HepG2 (cell line): ENCODE data around the gene TRIP6. TPM values are rescaled to one million over a fixed set of nuclear protein-coding genes. Genes with fewer than 3 reads are reported as not detected.
A peak's percentile ranks its signal among the peaks of the same experiment; 100 is the strongest.

Experiments used
- ATAC-seq: fragments of 200-7000 bp; cut with Tn5 transposase; 3 replicates; pipeline ENCODE4 v1.9.1; 2020; ENCODE audit warnings: mild to moderate bottlenecking, moderate library complexity
- BruUV-seq: library from RNA; stranded (reverse); fragments of 400-500 nt; replicated peaks from 2 replicates; lab custom pipeline; 2021; lab: Mats Ljungman, UMichigan
- CTCF ChIA-PET: fragments of 300-600 bp; formaldehyde crosslinking; extraction: SDS; loops from one replicate; lab custom pipeline; 2021; ENCODE audit warnings: low total read pairs, inconsistent platforms, low intra/inter-chr PET ratio; lab: Yijun Ruan, JAX
- POLR2A ChIA-PET: fragments of 350-600 bp; sonication (Branson Sonifier 250); formaldehyde crosslinking; loops from one replicate; lab custom pipeline; 2020; ENCODE audit warnings: antibody characterized with exemption, inconsistent platforms; lab: Yijun Ruan, JAX
- DNase-seq: peaks from one replicate; pipeline ENCODE4 v3.0.0-alpha.2; 2015; ENCODE audit warnings: low spot score
- FAIRE-seq: peaks from 3 replicates; lab custom pipeline; 2011; peaks lifted over from hg19 to GRCh38; lab: Jason Lieb, UNC
- H2AFZ ChIP-seq: one replicate; pipeline ENCODE4 v1.6.1; 2011; ENCODE audit warnings: low read length, inconsistent platforms
- H3K27ac ChIP-seq: fragments of 300-600 bp; 3 replicates; pipeline ENCODE4 v1.8.0; 2011; ENCODE audit warnings: mixed run types, mild to moderate bottlenecking, mixed read lengths, low read length, inconsistent platforms; ENCODE audit not compliant: insufficient read depth; ENCODE audit errors: extremely low read length
- H3K27me3 ChIP-seq, 2 experiments: fragments of 200-600 bp in 1 of 2; 2 replicates in 1 of 2; 3 replicates in 1 of 2; pipeline versions ENCODE4 v1.6.0 to v1.8.0; 2011; ENCODE audit warnings: low read length in 2 of 2, mild to moderate bottlenecking in 2 of 2, moderate library complexity in 2 of 2, inconsistent platforms in 1 of 2; ENCODE audit not compliant: insufficient read depth in 2 of 2, control insufficient read depth in 1 of 2
- H3K36me3 ChIP-seq, 2 experiments: fragments of 200-600 bp in 1 of 2; replicated peaks in 1 of 2; 2 replicates in 1 of 2; 3 replicates in 1 of 2; pipeline versions ENCODE4 v1.5.1 to v1.8.0; 2011; ENCODE audit warnings: low read length in 2 of 2, inconsistent platforms in 1 of 2; ENCODE audit not compliant: insufficient read depth in 2 of 2, control insufficient read depth in 1 of 2
- H3K4me1 ChIP-seq: 2 replicates; pipeline ENCODE4 v1.5.1; 2012; ENCODE audit warnings: low read length, inconsistent platforms; ENCODE audit not compliant: insufficient read depth
- H3K4me2 ChIP-seq: 2 replicates; pipeline ENCODE4 v1.6.0; 2011; ENCODE audit warnings: low read depth, low read length, inconsistent platforms
- H3K4me3 ChIP-seq, 3 experiments: fragments of 200-600 bp in 1 of 3; sonication (generic), shearing (Covaris generic) in 1 of 3; replicated peaks in 1 of 3; 2 replicates each; pipeline ENCODE4 v1.5.1; 2011 to 2016; ENCODE audit warnings: low read length in 3 of 3, inconsistent platforms in 2 of 3, low read depth in 2 of 3, mild to moderate bottlenecking in 2 of 3, control low read depth in 1 of 3, mixed read lengths in 1 of 3; ENCODE audit not compliant: insufficient read depth in 1 of 3
- H3K79me2 ChIP-seq: one replicate; pipeline ENCODE4 v1.6.1; 2011; ENCODE audit warnings: low read length, inconsistent platforms; ENCODE audit not compliant: insufficient read depth
- H3K9ac ChIP-seq: 2 replicates; pipeline ENCODE4 v1.6.0; 2011; ENCODE audit warnings: mild to moderate bottlenecking, low read depth, low read length, inconsistent platforms; ENCODE audit not compliant: insufficient read depth
- H3K9me3 ChIP-seq: 2 replicates; pipeline ENCODE4 v1.5.1; 2012; ENCODE audit warnings: mild to moderate bottlenecking, low read length
- H4K20me1 ChIP-seq: 2 replicates; pipeline ENCODE4 v1.6.0; 2011; ENCODE audit warnings: inconsistent platforms, mild to moderate bottlenecking, low read length, moderate library complexity; ENCODE audit not compliant: insufficient read depth
- AGO1 ChIP-seq: fragments of 200-400 bp; formaldehyde crosslinking; IDR thresholded peaks from 2 replicates; pipeline ENCODE4 v1.6.1; 2017; ENCODE audit warnings: mild to moderate bottlenecking, low read depth, low read length, moderate library complexity; ENCODE audit not compliant: poor library complexity, severe bottlenecking
- ELF3 ChIP-seq: IDR thresholded peaks from 2 replicates; pipeline ENCODE4 v1.6.1; 2016; ENCODE audit warnings: missing genetic modification reagents, missing compliant biosample characterization
- HDAC1 ChIP-seq: sonication (generic); formaldehyde crosslinking; IDR thresholded peaks from 2 replicates; pipeline ENCODE4 v1.5.1; 2020; ENCODE audit warnings: mild to moderate bottlenecking, missing genetic modification reagents
- HNF4G ChIP-seq, 2 experiments: sonication (generic) in 1 of 2; formaldehyde crosslinking in 1 of 2; IDR thresholded peaks; 2 replicates each; pipeline versions ENCODE4 v1.4.0 to v1.6.1; 2011 to 2020; ENCODE audit warnings: borderline replicate concordance in 2 of 2, low read depth in 2 of 2, mild to moderate bottlenecking in 2 of 2, low read length in 1 of 2, missing genetic modification reagents in 1 of 2, moderate library complexity in 1 of 2
- NR1H2 ChIP-seq: sonication (generic); formaldehyde crosslinking; IDR thresholded peaks from 2 replicates; pipeline ENCODE4 v1.8.1; 2022; ENCODE audit warnings: low read depth, missing genetic modification reagents, borderline replicate concordance
- NR2F1 ChIP-seq, 2 experiments: fragments of 450-650 bp in 1 of 2; formaldehyde crosslinking in 1 of 2; IDR thresholded peaks; 2 replicates each; pipeline versions ENCODE4 v1.5.0 to v1.6.1; 2016 to 2020; ENCODE audit warnings: mild to moderate bottlenecking in 1 of 2, missing compliant biosample characterization in 1 of 2, missing genetic modification reagents in 1 of 2, moderate library complexity in 1 of 2
- RCOR2 ChIP-seq: IDR thresholded peaks from 2 replicates; pipeline ENCODE4 v1.6.1; 2016; ENCODE audit warnings: missing biosample characterization, missing genetic modification reagents
- SIN3B ChIP-seq: fragments of 150-350 bp; IDR thresholded peaks from 2 replicates; pipeline ENCODE4 v1.6.1; 2014; ENCODE audit warnings: low read length
- TBX2 ChIP-seq: sonication (generic); formaldehyde crosslinking; IDR thresholded peaks from 2 replicates; pipeline ENCODE4 v1.5.0; 2020; ENCODE audit warnings: missing genetic modification reagents, mild to moderate bottlenecking, borderline replicate concordance
- TEAD3 ChIP-seq: optimal IDR thresholded peaks from 2 replicates; pipeline ENCODE3; 2016; ENCODE audit warnings: borderline replicate concordance
- ZBTB38 ChIP-seq: sonication (generic); formaldehyde crosslinking; IDR thresholded peaks from 2 replicates; pipeline ENCODE4 v1.5.1; 2020; ENCODE audit warnings: mild to moderate bottlenecking, missing genetic modification reagents
- ZFP82 ChIP-seq: sonication (generic); formaldehyde crosslinking; IDR thresholded peaks from 2 replicates; pipeline ENCODE4 v1.5.1; 2020; ENCODE audit warnings: mild to moderate bottlenecking, missing genetic modification reagents, borderline replicate concordance
- ZNF841 ChIP-seq: sonication (generic); formaldehyde crosslinking; IDR thresholded peaks from 2 replicates; pipeline ENCODE4 v1.8.1; 2023; ENCODE audit warnings: missing genetic modification reagents, borderline replicate concordance
- ZSCAN20 ChIP-seq: sonication (generic); formaldehyde crosslinking; IDR thresholded peaks from 2 replicates; pipeline ENCODE4 v1.4.0; 2020; ENCODE audit warnings: missing genetic modification reagents, mild to moderate bottlenecking, borderline replicate concordance
- WGBS: methylation state at CpG from one replicate; pipeline ENCODE4 v1.1.6; 2017; ENCODE audit warnings: low lambda C conversion rate; 5-methylcytosine and 5-hydroxymethylcytosine counted together
- in situ Hi-C: cut with HindIII; loops from 2 replicates; pipeline ENCODE4 v1.10.0; 2017; ENCODE audit warnings: low pct_unique_long_range_greater_than_20kb; ENCODE audit not compliant: extremely low pct_ligation_motif_present
- intact Hi-C: fragments of 100-400 bp; cut with micrococcal nuclease; formaldehyde crosslinking; loops from one replicate; pipeline ENCODE4 v1.10.0; 2022; ENCODE audit not compliant: unreplicated experiment
- polyA plus RNA-seq, 8 experiments: library from polyadenylated mRNA; depleted of rRNA in 3 of 8; stranded (reverse) in 7 of 8; unstranded in 1 of 8; fragments of >200 nt; fragmentation: Illumina TruSeq in 4 of 8; extraction: Trizol in 4 of 8; gene quantifications; 2 replicates each; pipeline versions ENCODE4 v1.2.1 to v1.2.3, GENCODE V29; 2011 to 2016; ENCODE audit warnings: low read depth in 4 of 8, missing spikeins in 1 of 8, mixed read lengths in 1 of 8; ENCODE audit not compliant: insufficient read depth in 1 of 8
- total RNA-seq, 5 experiments: library from RNA; depleted of rRNA; stranded (reverse); fragments of >200 nt; fragmentation: Illumina TruSeq; extraction: Trizol; gene quantifications; 2 replicates each; pipeline ENCODE4 v1.2.3, GENCODE V29; 2016; ENCODE audit warnings: low read depth in 1 of 5
- TF ChIP-seq, protein P1 (sequence below): sonication (generic); formaldehyde crosslinking; IDR thresholded peaks from 2 replicates; pipeline ENCODE4; 2020; ENCODE audit warnings: missing genetic modification reagents, mild to moderate bottlenecking, borderline replicate concordance
- TF ChIP-seq, protein P2 (sequence below): sonication (generic); formaldehyde crosslinking; IDR thresholded peaks from 2 replicates; pipeline ENCODE4 v1.5.1; 2020; ENCODE audit warnings: missing genetic modification reagents, mild to moderate bottlenecking, borderline replicate concordance
- TF ChIP-seq, protein P3 (sequence below): sonication (generic); formaldehyde crosslinking; IDR thresholded peaks from 2 replicates; pipeline ENCODE4 v1.4.0; 2020; ENCODE audit warnings: missing genetic modification reagents

The TRIP6 gene
- total and polyA plus RNA-seq, 2 of the 13 experiments (the other 11 are each of a cell fraction or from before 2014, with no cell fraction given): 0.34 to 0.38 TPM

DNA sequence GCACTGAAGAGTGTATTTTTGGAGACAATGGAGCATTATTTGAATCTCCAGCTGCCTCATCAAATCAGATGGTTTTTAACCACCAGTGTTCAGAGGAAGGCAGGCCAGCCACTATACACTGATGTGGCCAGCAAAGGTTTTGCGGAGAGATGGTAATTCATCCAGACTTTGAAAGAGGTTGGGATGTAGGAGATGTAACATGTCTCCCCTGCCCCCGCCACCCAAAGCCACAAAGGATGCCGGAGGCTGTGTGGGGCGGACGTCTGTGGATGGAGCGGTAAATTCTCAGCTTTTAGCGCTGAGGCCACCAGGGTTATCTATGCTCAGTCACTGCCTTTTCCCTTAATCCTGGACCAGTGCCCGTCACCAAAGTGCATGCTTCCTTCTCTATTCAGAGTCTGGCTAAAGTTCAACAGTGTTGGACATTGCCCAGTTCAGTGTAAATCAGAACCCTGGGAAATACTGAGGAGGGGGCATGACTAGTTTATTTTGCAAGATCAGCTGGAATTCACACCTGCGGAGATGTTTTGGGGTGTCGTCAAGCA is 3.7 kb upstream of the TRIP6 start:
- CTCF ChIA-PET: no interaction called here
- WGBS: 29% methylated on average over 10 of the region's 10 CpGs
- 0 out of 2 replicates have a peak, but pooled peaks have one; percentile 20 for TF ChIP-seq TBX2 (CRISPR knock-in tag)
- no peak for TF ChIP-seq ELF3 (CRISPR knock-in tag)
- TF ChIP-seq ZSCAN20 (CRISPR knock-in tag): no peak
- TF ChIP-seq NR1H2 (CRISPR knock-in tag): no peak
- TF ChIP-seq HNF4G (IDR thresholded peaks at IDR 0.05; ENCODE audit: borderline replicate concordance, low read depth, low read length): peak; percentile 70
- TF ChIP-seq HNF4G (CRISPR knock-in tag; IDR thresholded peaks at IDR 0.05; ENCODE audit: borderline replicate concordance, low read depth): no peak
- TF ChIP-seq AGO1: no peak
- peak; percentile 25; the same call in 1 of the 2 replicates for TF ChIP-seq HDAC1
- no peak for TF ChIP-seq RCOR2 (CRISPR knock-in tag)
- TF ChIP-seq NR2F1 (CRISPR knock-in tag; IDR thresholded peaks at IDR 0.05): no peak
- TF ChIP-seq SIN3B: no peak
- TF ChIP-seq, protein P1, sequence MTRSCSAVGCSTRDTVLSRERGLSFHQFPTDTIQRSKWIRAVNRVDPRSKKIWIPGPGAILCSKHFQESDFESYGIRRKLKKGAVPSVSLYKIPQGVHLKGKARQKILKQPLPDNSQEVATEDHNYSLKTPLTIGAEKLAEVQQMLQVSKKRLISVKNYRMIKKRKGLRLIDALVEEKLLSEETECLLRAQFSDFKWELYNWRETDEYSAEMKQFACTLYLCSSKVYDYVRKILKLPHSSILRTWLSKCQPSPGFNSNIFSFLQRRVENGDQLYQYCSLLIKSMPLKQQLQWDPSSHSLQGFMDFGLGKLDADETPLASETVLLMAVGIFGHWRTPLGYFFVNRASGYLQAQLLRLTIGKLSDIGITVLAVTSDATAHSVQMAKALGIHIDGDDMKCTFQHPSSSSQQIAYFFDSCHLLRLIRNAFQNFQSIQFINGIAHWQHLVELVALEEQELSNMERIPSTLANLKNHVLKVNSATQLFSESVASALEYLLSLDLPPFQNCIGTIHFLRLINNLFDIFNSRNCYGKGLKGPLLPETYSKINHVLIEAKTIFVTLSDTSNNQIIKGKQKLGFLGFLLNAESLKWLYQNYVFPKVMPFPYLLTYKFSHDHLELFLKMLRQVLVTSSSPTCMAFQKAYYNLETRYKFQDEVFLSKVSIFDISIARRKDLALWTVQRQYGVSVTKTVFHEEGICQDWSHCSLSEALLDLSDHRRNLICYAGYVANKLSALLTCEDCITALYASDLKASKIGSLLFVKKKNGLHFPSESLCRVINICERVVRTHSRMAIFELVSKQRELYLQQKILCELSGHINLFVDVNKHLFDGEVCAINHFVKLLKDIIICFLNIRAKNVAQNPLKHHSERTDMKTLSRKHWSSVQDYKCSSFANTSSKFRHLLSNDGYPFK (CRISPR knock-in tag): no peak
- peak; percentile 36; the same call in 1 of the 2 replicates for TF ChIP-seq ZBTB38 (CRISPR knock-in tag)
- TF ChIP-seq, protein P2, sequence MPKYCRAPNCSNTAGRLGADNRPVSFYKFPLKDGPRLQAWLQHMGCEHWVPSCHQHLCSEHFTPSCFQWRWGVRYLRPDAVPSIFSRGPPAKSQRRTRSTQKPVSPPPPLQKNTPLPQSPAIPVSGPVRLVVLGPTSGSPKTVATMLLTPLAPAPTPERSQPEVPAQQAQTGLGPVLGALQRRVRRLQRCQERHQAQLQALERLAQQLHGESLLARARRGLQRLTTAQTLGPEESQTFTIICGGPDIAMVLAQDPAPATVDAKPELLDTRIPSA (CRISPR knock-in tag): no peak
- TF ChIP-seq, protein P3, sequence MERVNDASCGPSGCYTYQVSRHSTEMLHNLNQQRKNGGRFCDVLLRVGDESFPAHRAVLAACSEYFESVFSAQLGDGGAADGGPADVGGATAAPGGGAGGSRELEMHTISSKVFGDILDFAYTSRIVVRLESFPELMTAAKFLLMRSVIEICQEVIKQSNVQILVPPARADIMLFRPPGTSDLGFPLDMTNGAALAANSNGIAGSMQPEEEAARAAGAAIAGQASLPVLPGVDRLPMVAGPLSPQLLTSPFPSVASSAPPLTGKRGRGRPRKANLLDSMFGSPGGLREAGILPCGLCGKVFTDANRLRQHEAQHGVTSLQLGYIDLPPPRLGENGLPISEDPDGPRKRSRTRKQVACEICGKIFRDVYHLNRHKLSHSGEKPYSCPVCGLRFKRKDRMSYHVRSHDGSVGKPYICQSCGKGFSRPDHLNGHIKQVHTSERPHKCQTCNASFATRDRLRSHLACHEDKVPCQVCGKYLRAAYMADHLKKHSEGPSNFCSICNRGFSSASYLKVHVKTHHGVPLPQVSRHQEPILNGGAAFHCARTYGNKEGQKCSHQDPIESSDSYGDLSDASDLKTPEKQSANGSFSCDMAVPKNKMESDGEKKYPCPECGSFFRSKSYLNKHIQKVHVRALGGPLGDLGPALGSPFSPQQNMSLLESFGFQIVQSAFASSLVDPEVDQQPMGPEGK (CRISPR knock-in tag): no peak
- TF ChIP-seq ZNF841 (CRISPR knock-in tag): no peak
- TF ChIP-seq ZFP82 (CRISPR knock-in tag): no peak
- peak; percentile 38 for TF ChIP-seq TEAD3

More for the DNA sequence above, 3.7 kb upstream of the TRIP6 start:
- in situ Hi-C loops: no loop called here
- POLR2A ChIA-PET: interaction anchor here (1.4 kb wide), 1 partner anchor 12 kb away, joined by 7 read pairs; the partner anchor contains the start of gene SRRT
- H3K9me3 ChIP-seq: no peaks in the 10 kb centered on the region
- DNase-seq (peak; percentile 50), FAIRE-seq (peak; percentile 77), ATAC-seq (peak; percentile 71)
- no TSS peak for BruUV-seq
- no peaks in the 10 kb centered on the region for H3K27me3 ChIP-seq
- peaks cover 6 to 10% of the 10 kb centered on the region in 2 experiments; a peak in 4 of 5 replicates for H3K36me3 ChIP-seq
- H3K9ac ChIP-seq: no peak overlapping the region
- H3K4me1 ChIP-seq: peaks cover 19% of the 10 kb centered on the region
- peak overlapping the region; percentile 11 for H3K27ac ChIP-seq
- intact Hi-C loops: no loop called here
- H2AFZ ChIP-seq: no peak overlapping the region
- no peaks in the 10 kb centered on the region for H4K20me1 ChIP-seq
- no peaks in the 10 kb centered on the region for H3K79me2 ChIP-seq
- no peak overlapping the region for H3K4me2 ChIP-seq
- H3K4me3 ChIP-seq: no peak overlapping the region
